Progenitor cell of endocrine pancreas (in vitro differentiated cells): ENCODE results near the gene NME3. TPM values are rescaled to one million over a fixed set of nuclear protein-coding genes. Genes with fewer than 3 reads are reported as not detected.

Source experiments
- DNase-seq: peaks from one replicate; pipeline ENCODE4 v3.0.0; 2021; ENCODE audit warnings: low spot score; ENCODE audit not compliant: unreplicated experiment
- H3K27ac Mint-ChIP-seq: 2 replicates; pipeline ENCODE4 v1.8.0; 2021; ENCODE audit warnings: mild to moderate bottlenecking, moderate library complexity, mixed read lengths
- H3K27me3 Mint-ChIP-seq: 2 replicates; pipeline ENCODE4 v1.8.0; 2021; ENCODE audit warnings: mixed read lengths
- H3K36me3 Mint-ChIP-seq: 2 replicates; pipeline ENCODE4 v1.8.0; 2022; ENCODE audit warnings: mixed read lengths; ENCODE audit not compliant: insufficient read depth
- H3K4me1 Mint-ChIP-seq: 2 replicates; pipeline ENCODE4 v1.8.0; 2021; ENCODE audit warnings: low read depth, mixed read lengths
- H3K4me3 Mint-ChIP-seq: 2 replicates; pipeline ENCODE4 v1.8.0; 2021; ENCODE audit warnings: low read depth, mild to moderate bottlenecking, moderate library complexity, mixed read lengths
- H3K9me3 Mint-ChIP-seq: 2 replicates; pipeline ENCODE4 v1.8.0; 2021; ENCODE audit warnings: low read depth, mixed read lengths
- total RNA-seq: library from RNA; stranded (reverse); gene quantifications from 2 replicates; pipeline ENCODE4 v1.2.1, GENCODE V29; 2021
- TF ChIP-seq, protein P1 (sequence below): fragments of 200-600 bp; sonication (generic); IDR thresholded peaks from one replicate; pipeline ENCODE4 v1.5.0; 2021; ENCODE audit warnings: antibody characterized with exemption, mild to moderate bottlenecking; ENCODE audit not compliant: unreplicated experiment

NME3 gene
- total RNA-seq, 1 donor from 2014 or later, result 34.4 TPM

DNA sequence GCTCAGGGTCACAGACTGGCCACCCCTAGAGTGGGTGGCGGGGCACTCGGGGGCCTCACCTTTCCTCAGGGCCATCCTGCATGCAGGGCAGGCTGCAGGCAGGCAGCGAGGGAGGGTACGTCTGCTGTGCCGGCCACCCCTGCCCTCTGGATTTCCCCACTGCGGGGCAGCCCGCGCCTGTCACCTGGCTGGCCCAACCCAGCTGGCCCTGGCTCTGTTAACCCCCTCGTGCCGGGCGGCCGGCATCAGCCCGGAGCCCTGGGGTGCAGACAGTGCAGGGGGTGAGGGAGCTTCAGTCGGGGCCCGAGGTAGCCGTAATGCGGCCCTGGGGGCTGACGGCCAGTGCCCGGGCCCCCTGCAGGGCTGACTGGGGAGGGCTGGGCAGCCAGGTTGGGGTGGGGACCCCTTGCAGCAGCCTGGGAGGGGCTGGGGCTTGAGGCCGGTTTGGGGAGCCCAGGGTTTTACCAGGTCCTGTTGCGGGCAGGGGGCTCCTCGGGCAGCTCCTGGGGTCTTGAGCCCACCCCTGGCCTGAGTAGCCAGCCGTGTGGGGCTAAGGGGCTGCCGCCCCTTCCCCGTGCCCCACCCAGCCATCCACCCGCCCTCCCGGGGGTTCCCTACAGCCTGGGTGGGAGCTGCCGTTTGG is 22.4 kb upstream of the NME3 start, which contains the start of gene IGFALS:
Gene IGFALS, minus strand, starts transcription at position 128 of the 643 bp plus-strand sequence. Its CDS starts 53 bp downstream, at position 75.
- Mint-ChIP-seq H3K36me3 (peaks cover 6% of the 10 kb centered on the region), H3K27me3 (no peaks in the 10 kb centered on the region), H3K4me3 (no peak within 1 kb of the TSS), H3K27ac (peak within 1 kb of the TSS; percentile 62), H3K9me3 (no peaks in the 10 kb centered on the region), H3K4me1 (peaks cover 3% of the 10 kb centered on the region)
- DNase-seq, result peak; percentile 9
- TF ChIP-seq, protein P1, sequence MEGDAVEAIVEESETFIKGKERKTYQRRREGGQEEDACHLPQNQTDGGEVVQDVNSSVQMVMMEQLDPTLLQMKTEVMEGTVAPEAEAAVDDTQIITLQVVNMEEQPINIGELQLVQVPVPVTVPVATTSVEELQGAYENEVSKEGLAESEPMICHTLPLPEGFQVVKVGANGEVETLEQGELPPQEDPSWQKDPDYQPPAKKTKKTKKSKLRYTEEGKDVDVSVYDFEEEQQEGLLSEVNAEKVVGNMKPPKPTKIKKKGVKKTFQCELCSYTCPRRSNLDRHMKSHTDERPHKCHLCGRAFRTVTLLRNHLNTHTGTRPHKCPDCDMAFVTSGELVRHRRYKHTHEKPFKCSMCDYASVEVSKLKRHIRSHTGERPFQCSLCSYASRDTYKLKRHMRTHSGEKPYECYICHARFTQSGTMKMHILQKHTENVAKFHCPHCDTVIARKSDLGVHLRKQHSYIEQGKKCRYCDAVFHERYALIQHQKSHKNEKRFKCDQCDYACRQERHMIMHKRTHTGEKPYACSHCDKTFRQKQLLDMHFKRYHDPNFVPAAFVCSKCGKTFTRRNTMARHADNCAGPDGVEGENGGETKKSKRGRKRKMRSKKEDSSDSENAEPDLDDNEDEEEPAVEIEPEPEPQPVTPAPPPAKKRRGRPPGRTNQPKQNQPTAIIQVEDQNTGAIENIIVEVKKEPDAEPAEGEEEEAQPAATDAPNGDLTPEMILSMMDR, result no peak

DNA sequence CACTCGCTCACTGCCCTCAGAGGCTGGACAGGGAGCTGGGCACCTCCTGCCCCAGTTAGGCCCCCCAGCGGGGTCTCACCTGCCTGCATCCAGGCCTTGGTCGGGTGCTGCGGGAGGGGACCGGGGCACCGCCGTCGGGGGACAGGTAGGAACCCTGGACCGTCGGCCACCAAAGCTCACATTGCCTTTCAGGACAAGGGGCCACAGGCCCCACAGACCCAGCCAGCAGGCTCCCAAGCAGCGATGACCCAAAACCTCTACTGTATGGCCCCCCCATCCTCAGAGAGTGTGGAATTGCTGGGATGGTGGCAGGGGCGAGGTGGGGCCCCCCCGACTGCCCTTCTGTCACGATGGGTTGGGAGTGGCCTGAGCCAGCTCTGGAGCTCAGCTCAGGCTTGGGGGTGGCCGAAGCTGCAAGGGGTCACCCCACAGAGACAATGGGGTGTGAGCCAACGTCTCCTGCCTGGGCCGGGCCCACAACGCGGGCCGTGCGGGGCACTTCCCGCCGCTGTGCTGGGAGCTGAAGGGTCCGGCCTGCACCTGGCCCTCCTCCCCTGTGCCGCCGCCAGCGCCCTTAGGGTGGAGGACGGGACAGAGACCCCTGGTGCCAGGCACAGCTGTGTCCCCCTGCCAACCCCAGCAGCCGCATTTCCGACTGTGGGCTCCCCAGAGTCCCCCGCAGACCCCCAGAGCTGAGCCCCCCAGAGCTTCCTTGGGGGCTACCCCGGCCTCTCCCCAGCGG is 21.7 kb upstream of the NME3 start:
- TF ChIP-seq, protein P1, result no peak
- H3K4me1 Mint-ChIP-seq, result peaks cover 3% of the 10 kb centered on the region
- H3K36me3 Mint-ChIP-seq, result peaks cover 6% of the 10 kb centered on the region
- no peak overlapping the region for H3K27ac Mint-ChIP-seq
- DNase-seq, result no peak
- no peak overlapping the region for H3K4me3 Mint-ChIP-seq
- H3K27me3 Mint-ChIP-seq, result no peaks in the 10 kb centered on the region
- no peaks in the 10 kb centered on the region for H3K9me3 Mint-ChIP-seq

DNA sequence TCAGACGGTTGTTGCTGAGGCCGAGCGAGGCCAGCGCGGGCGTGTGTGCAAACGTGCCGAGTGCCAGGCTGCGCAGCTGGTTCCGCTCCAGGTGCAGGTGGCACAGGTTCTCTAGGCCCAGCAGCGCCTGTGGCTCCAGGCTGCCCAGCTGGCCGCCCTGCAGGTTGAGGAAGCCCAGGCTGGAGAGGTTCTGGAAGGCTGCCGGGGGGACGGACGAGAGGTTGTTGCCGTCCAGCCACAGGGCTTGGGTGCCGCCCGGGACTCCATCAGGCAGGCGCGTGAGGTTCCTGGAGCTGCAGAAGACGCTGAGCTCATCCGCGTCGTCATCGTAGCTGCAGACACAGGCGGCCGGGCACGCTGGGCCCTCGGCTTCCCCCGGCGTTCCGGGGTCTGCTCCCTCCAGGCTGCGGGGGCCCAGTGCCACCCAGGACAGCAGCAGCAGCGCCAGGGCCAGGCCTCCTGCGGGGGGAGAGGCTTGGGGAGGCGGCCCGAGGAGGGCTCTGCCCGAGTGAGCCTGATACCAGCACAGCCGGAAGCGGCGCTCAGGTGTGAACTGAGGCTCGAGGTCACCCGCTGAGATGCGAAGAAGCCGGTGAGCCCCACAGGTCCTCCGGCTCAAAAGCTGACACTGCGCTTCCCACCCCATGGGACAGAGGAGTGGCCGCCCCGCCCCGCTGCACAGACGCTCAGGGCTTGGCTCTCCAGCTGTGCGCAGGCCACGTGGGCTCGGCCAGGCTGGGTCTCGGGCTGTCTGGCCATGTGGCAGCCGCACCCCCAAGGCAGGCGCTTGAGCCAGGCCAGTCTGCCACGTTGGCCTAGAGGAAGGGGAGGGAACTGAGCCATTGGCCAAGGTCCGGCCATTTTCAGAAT is 20.8 kb upstream of the NME3 start:
- H3K36me3 Mint-ChIP-seq, result peaks cover 5% of the 10 kb centered on the region
- no peaks in the 10 kb centered on the region for H3K27me3 Mint-ChIP-seq
- H3K4me1 Mint-ChIP-seq, result peaks cover 3% of the 10 kb centered on the region
- TF ChIP-seq, protein P1, result no peak
- no peaks in the 10 kb centered on the region for H3K9me3 Mint-ChIP-seq
- H3K27ac Mint-ChIP-seq, result no peak overlapping the region
- no peak overlapping the region for H3K4me3 Mint-ChIP-seq
- peak; percentile 9 for DNase-seq

DNA sequence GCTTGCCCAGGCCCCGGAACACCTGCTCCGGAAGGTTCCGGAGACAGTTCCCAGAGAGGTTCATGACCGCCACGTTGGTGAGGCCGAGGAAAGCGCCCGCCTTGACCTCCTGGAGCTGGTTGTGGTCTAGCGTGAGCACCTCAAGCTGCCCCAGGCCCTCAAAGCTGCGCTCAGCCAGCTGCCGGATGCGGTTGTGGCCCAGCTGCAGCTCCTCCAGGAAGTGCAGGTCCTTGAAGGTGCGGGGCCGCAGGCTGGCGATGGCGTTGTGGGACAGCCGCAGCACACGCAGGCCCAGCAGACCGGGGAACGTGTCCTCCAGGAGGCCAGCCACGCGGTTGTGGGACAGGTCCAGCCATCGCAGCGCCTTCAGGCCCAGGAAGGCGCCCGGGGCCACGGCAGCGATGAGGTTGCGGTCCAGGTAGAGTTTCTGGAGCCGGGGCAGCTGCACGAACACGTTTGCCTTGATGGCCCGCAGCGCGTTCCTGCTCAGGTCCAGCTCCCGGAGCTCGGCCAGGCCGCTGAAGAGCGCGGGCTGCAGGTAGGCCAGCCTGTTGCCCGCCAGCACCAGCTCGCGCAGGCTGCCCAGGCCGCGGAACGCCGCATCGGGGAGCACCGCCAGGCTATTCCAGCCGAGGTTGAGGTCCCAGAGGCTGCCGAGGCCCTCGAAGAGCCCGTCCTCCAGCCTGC is 20.1 kb upstream of the NME3 start:
- H3K4me1 Mint-ChIP-seq, result peaks cover 3% of the 10 kb centered on the region
- no peak overlapping the region for H3K27ac Mint-ChIP-seq
- no peak for DNase-seq
- H3K4me3 Mint-ChIP-seq, result no peak overlapping the region
- TF ChIP-seq, protein P1, result no peak
- peaks cover 4% of the 10 kb centered on the region for H3K36me3 Mint-ChIP-seq
- no peaks in the 10 kb centered on the region for H3K9me3 Mint-ChIP-seq
- no peaks in the 10 kb centered on the region for H3K27me3 Mint-ChIP-seq
